ENCODE results near the gene GHR.

DNA sequence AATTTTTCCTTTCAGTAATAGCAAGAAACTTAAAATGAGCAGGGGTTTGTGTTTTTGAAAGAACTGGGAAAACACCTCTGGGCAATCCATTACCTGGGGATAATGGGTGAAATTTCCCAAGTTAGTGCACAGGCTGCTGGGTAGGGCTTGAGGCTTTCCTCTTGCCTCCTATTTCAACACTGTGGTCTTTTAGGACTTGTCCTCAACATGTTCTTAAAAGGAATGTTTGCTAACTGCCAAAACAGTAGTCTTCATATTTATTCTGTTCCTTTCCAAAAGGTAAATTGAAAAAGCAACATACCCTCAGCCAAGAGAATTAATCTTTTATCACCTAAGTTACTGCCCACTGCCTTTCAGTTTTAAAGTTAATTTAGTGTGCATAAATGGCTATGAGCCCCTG is 175.1 kb downstream of the GHR start:
- no peak for TF ChIP-seq RAD21 (IDR thresholded peaks at IDR 0.05; ENCODE audit: low read depth)
- TF ChIP-seq, protein P1, sequence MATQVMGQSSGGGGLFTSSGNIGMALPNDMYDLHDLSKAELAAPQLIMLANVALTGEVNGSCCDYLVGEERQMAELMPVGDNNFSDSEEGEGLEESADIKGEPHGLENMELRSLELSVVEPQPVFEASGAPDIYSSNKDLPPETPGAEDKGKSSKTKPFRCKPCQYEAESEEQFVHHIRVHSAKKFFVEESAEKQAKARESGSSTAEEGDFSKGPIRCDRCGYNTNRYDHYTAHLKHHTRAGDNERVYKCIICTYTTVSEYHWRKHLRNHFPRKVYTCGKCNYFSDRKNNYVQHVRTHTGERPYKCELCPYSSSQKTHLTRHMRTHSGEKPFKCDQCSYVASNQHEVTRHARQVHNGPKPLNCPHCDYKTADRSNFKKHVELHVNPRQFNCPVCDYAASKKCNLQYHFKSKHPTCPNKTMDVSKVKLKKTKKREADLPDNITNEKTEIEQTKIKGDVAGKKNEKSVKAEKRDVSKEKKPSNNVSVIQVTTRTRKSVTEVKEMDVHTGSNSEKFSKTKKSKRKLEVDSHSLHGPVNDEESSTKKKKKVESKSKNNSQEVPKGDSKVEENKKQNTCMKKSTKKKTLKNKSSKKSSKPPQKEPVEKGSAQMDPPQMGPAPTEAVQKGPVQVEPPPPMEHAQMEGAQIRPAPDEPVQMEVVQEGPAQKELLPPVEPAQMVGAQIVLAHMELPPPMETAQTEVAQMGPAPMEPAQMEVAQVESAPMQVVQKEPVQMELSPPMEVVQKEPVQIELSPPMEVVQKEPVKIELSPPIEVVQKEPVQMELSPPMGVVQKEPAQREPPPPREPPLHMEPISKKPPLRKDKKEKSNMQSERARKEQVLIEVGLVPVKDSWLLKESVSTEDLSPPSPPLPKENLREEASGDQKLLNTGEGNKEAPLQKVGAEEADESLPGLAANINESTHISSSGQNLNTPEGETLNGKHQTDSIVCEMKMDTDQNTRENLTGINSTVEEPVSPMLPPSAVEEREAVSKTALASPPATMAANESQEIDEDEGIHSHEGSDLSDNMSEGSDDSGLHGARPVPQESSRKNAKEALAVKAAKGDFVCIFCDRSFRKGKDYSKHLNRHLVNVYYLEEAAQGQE (IDR thresholded peaks at IDR 0.05; ENCODE audit: low read depth) = no peak
- no peak for TF ChIP-seq ZBTB7A (IDR thresholded peaks at IDR 0.05; ENCODE audit: low read depth)
- TF ChIP-seq EP300 (IDR thresholded peaks at IDR 0.05; ENCODE audit: borderline replicate concordance) = no peak
- TF ChIP-seq TEAD4 (IDR thresholded peaks at IDR 0.05) = no peak
- no peak for TF ChIP-seq CREB1 (IDR thresholded peaks at IDR 0.05; ENCODE audit: low read depth)
- TF ChIP-seq TAF1 (IDR thresholded peaks at IDR 0.05; ENCODE audit: low read depth) = no peak
- no peak for TF ChIP-seq YY1 (IDR thresholded peaks at IDR 0.05; ENCODE audit: low read depth)
